SK-N-MC (cell line): ENCODE results near the gene TTC19.
"Not testable (repeated sequence)": the region's sequence is repeated elsewhere in the genome, so short reads cannot be mapped to it uniquely, and the experiment has no call there.

ENCODE experiments used
- EZH2 ChIP-seq: fragments of 200-600 bp; sonication (generic); IDR thresholded peaks from one replicate; pipeline ENCODE4 v1.6.1; 2017; ENCODE audit warnings: antibody characterized with exemption
- FOXP2 ChIP-seq: optimal IDR thresholded peaks from 2 replicates; pipeline ENCODE3; 2011; ENCODE audit warnings: mild to moderate bottlenecking, moderate library complexity; ENCODE audit not compliant: insufficient read depth; ENCODE audit errors: extremely low read length, control extremely low read depth
- POLR2AphosphoS5 ChIP-seq: IDR thresholded peaks from 2 replicates; pipeline ENCODE4 v1.6.1; 2012; ENCODE audit warnings: mild to moderate bottlenecking, low read depth, low read length, borderline replicate concordance

DNA sequence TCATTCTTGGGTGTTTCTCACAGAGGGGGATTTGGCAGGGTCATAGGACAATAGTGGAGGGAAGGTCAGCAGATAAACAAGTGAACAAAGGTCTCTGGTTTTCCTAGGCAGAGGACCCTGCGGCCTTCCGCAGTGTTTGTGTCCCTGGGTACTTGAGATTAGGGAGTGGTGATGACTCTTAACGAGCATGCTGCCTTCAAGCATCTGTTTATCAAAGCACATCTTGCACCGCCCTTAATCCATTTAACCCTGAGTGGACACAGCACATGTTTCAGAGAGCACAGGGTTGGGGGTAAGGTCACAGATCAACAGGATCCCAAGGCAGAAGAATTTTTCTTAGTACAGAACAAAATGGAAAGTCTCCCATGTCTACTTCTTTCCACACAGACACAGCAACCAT lies 20.6 kb upstream of the TTC19 start:
- TF ChIP-seq POLR2AphosphoS5, EZH2, FOXP2: not testable (repeated sequence)
